GM18867 (cell line): ENCODE data around the gene SNU13.
"Not testable (repeated sequence)": the region's sequence is repeated elsewhere in the genome, so short reads cannot be mapped to it uniquely, and the experiment has no call there.

Experiments
- ATAC-seq: cut with Tn5 transposase; IDR thresholded peaks from one replicate; pipeline ENCODE4 v1.9.1; 2021; ENCODE audit warnings: mild to moderate bottlenecking, moderate library complexity; ENCODE audit not compliant: unreplicated experiment

SNU13 gene

GRCh38 chr22:41647771-41648170 is 40.9 kb downstream of the SNU13 start:
- no peak for ATAC-seq

- no peak for ATAC-seq
Observed at GRCh38 chr22:41642331-41643110, 46.1 kb downstream of the SNU13 start.

- no peak for ATAC-seq
Observed at GRCh38 chr22:41641854-41642253, 46.8 kb downstream of the SNU13 start.

- ATAC-seq: no peak
Observed at GRCh38 chr22:41638748-41639147, 49.9 kb downstream of the SNU13 start.

GRCh38 chr22:41638124-41638523 is 50.5 kb downstream of the SNU13 start:
- ATAC-seq: no peak

GRCh38 chr22:41637623-41638022 is 51.0 kb downstream of the SNU13 start:
- ATAC-seq: not testable (repeated sequence)

GRCh38 chr22:41636467-41636866 is 52.2 kb downstream of the SNU13 start:
- no peak for ATAC-seq

- not testable (repeated sequence) for ATAC-seq
Observed at GRCh38 chr22:41634610-41635009, 54.1 kb downstream of the SNU13 start.

- not testable (repeated sequence) for ATAC-seq
Observed at GRCh38 chr22:41631615-41632014, 57.1 kb downstream of the SNU13 start.

GRCh38 chr22:41631115-41631514 is 57.6 kb downstream of the SNU13 start:
- ATAC-seq: not testable (repeated sequence)

GRCh38 chr22:41625577-41625976 is 63.1 kb downstream of the SNU13 start:
- ATAC-seq: no peak
